ENCODE data around the gene CST9L. TPM values are rescaled to one million over a fixed set of nuclear protein-coding genes. Genes with fewer than 3 reads are reported as not detected.

The CST9L gene
- total RNA-seq, 1 donor from 2014 or later: not detected

GRCh38 chr20:23603321-23603720 lies 35.0 kb upstream of the CST9L start:
- no peak for DNase-seq (ENCODE audit: low spot score in 2 of 2)
- Histone ChIP-seq H3K36me3 (no peaks in the 10 kb centered on the region), H3K4me1 (no peaks in the 10 kb centered on the region), H3K4me3 (no peak overlapping the region), H3K27ac (no peak overlapping the region), H3K27me3 (no peaks in the 10 kb centered on the region), H3K9me3 (no peaks in the 10 kb centered on the region)
- intact Hi-C loops (cut with DNase I): no loop called here
- TF ChIP-seq CTCF (IDR thresholded peaks at IDR 0.05): no peak

- no peak overlapping the region for H3K27ac ChIP-seq
- DNase-seq (ENCODE audit: low spot score in 2 of 2): no peak
- no peaks in the 10 kb centered on the region for H3K4me1 ChIP-seq
- no peaks in the 10 kb centered on the region for H3K36me3 ChIP-seq
- no peak for TF ChIP-seq CTCF (IDR thresholded peaks at IDR 0.05)
- intact Hi-C loops (cut with DNase I): no loop called here
- no peak overlapping the region for H3K4me3 ChIP-seq
- H3K27me3 ChIP-seq: no peaks in the 10 kb centered on the region
- H3K9me3 ChIP-seq: no peaks in the 10 kb centered on the region
These were observed 34.4 kb upstream of the CST9L start for GRCh38 chr20:23602699-23603098.

- no peaks in the 10 kb centered on the region for H3K36me3 ChIP-seq
- no peak overlapping the region for H3K27ac ChIP-seq
- H3K27me3 ChIP-seq: no peaks in the 10 kb centered on the region
- no peaks in the 10 kb centered on the region for H3K9me3 ChIP-seq
- no peak overlapping the region for H3K4me3 ChIP-seq
- no peak for TF ChIP-seq CTCF (IDR thresholded peaks at IDR 0.05)
- intact Hi-C loops (cut with DNase I): no loop called here
- H3K4me1 ChIP-seq: no peaks in the 10 kb centered on the region
- DNase-seq (ENCODE audit: low spot score in 2 of 2): no peak
These were observed 34.0 kb upstream of the CST9L start for GRCh38 chr20:23602241-23602640.

- H3K9me3 ChIP-seq: no peaks in the 10 kb centered on the region
- DNase-seq (ENCODE audit: low spot score in 2 of 2): no peak
- no peaks in the 10 kb centered on the region for H3K36me3 ChIP-seq
- no peak overlapping the region for H3K4me3 ChIP-seq
- H3K27ac ChIP-seq: no peak overlapping the region
- no peak for TF ChIP-seq CTCF (IDR thresholded peaks at IDR 0.05)
- intact Hi-C loops (cut with DNase I): no loop called here
- no peaks in the 10 kb centered on the region for H3K27me3 ChIP-seq
- no peaks in the 10 kb centered on the region for H3K4me1 ChIP-seq
These were observed 33.4 kb upstream of the CST9L start for GRCh38 chr20:23601715-23602114.

GRCh38 chr20:23598481-23598880 lies 30.2 kb upstream of the CST9L start:
- TF ChIP-seq CTCF (IDR thresholded peaks at IDR 0.05): no peak
- H3K9me3 ChIP-seq: no peaks in the 10 kb centered on the region
- intact Hi-C loops (cut with DNase I): no loop called here
- H3K4me3 ChIP-seq: no peak overlapping the region
- no peaks in the 10 kb centered on the region for H3K27me3 ChIP-seq
- no peak for DNase-seq (ENCODE audit: low spot score in 2 of 2)
- H3K27ac ChIP-seq: no peak overlapping the region
- no peaks in the 10 kb centered on the region for H3K4me1 ChIP-seq
- H3K36me3 ChIP-seq: no peaks in the 10 kb centered on the region

GRCh38 chr20:23596579-23597250 lies 28.4 kb upstream of the CST9L start:
- Histone ChIP-seq H3K9me3 (no peaks in the 10 kb centered on the region), H3K4me1 (no peaks in the 10 kb centered on the region), H3K27ac (no peak overlapping the region), H3K36me3 (no peaks in the 10 kb centered on the region), H3K27me3 (no peaks in the 10 kb centered on the region), H3K4me3 (no peak overlapping the region)
- no peak for TF ChIP-seq CTCF (IDR thresholded peaks at IDR 0.05)
- DNase-seq (ENCODE audit: low spot score in 2 of 2): no peak
- intact Hi-C loops (cut with DNase I): no loop called here

Measured in ascending aorta (tissue), 2 donors.